HCT116 (cell line): Measurements from ENCODE around the gene MIR17HG. TPM values are rescaled to one million over a fixed set of nuclear protein-coding genes. Genes with fewer than 3 reads are reported as not detected.

Source experiments
- ATAC-seq: fragments of 200-7000 bp; cut with Tn5 transposase; 2 replicates; pipeline ENCODE4 v1.9.1; 2020; ENCODE audit warnings: mild to moderate bottlenecking, moderate library complexity
- BruUV-seq: library from RNA; stranded (reverse); fragments of 400-500 nt; replicated peaks from 2 replicates; lab custom pipeline; 2021; lab: Mats Ljungman, UMichigan
- CTCF ChIA-PET: fragments of 300-600 bp; sonication (Branson Sonifier 250); formaldehyde crosslinking; loops from one replicate; lab custom pipeline; 2021; ENCODE audit warnings: antibody characterized with exemption; lab: Charles Lee
- POLR2A ChIA-PET: fragments of 300-600, 350-600 bp; sonication (Branson Sonifier 250); formaldehyde crosslinking; loops from one replicate; lab custom pipeline; 2021; ENCODE audit warnings: antibody characterized with exemption; lab: Charles Lee
- RAD21 ChIA-PET, 2 experiments: fragments of 300-600 bp; sonication (Branson Sonifier 250); formaldehyde crosslinking; loops; one replicate each; lab custom pipeline; 2023; ENCODE audit warnings: low total read pairs in 2 of 2; ENCODE audit not compliant: uncharacterized antibody in 2 of 2, unreplicated experiment in 2 of 2, low non-redundant PET in 1 of 2; lab: Charles Lee
- DNase-seq: peaks from one replicate; pipeline ENCODE4 v3.0.0-alpha.2; 2010; ENCODE audit warnings: low read depth, low spot score
- H2AFZ ChIP-seq: fragments of 200-600 bp; shearing (Covaris generic), sonication (generic); 2 replicates; pipeline ENCODE4 v1.6.1; 2017; ENCODE audit warnings: low read depth, mixed run types, mixed read lengths, antibody characterized with exemption, low read length; ENCODE audit not compliant: poor library complexity, severe bottlenecking
- H3K27ac ChIP-seq: 2 replicates; pipeline ENCODE4 v1.5.1; 2012; ENCODE audit warnings: low read depth, low read length
- H3K27me3 ChIP-seq: fragments of 200-600 bp; sonication (generic); 2 replicates; pipeline ENCODE4 v1.6.1; 2016; ENCODE audit warnings: mixed run types, low read length, mixed read lengths; ENCODE audit not compliant: insufficient read depth
- H3K36me3 ChIP-seq, 2 experiments: fragments of 200-500 bp in 1 of 2; fragments of 200-600 bp in 1 of 2; sonication (Bioruptor generic) in 1 of 2; sonication (generic) in 1 of 2; 2 replicates each; pipeline versions ENCODE4 v1.5.1 to v1.6.1; 2014 to 2016; ENCODE audit warnings: low read length in 2 of 2, inconsistent platforms in 1 of 2, mixed read lengths in 1 of 2, mixed run types in 1 of 2; ENCODE audit not compliant: insufficient read depth in 2 of 2, control insufficient read depth in 1 of 2
- H3K4me1 ChIP-seq, 2 experiments: fragments of 200-600 bp in 1 of 2; sonication (generic) in 1 of 2; 2 replicates each; pipeline versions ENCODE4 v1.5.1 to v1.6.1; 2012 to 2017; ENCODE audit warnings: low read length in 2 of 2, inconsistent platforms in 1 of 2, mild to moderate bottlenecking in 1 of 2, mixed read lengths in 1 of 2, mixed run types in 1 of 2, moderate library complexity in 1 of 2; ENCODE audit not compliant: insufficient read depth in 2 of 2, control insufficient read depth in 1 of 2
- H3K4me2 ChIP-seq: fragments of 200-600 bp; sonication (generic); 2 replicates; pipeline ENCODE4 v1.6.1; 2017; ENCODE audit warnings: mixed run types, low read length, mixed read lengths
- H3K4me3 ChIP-seq, 2 experiments: fragments of 200-600 bp in 1 of 2; sonication (generic) in 1 of 2; replicated peaks in 1 of 2; 2 replicates each; pipeline ENCODE4 v1.5.1; 2011 to 2016; ENCODE audit warnings: low read length in 2 of 2, control low read depth in 1 of 2, low read depth in 1 of 2, mild to moderate bottlenecking in 1 of 2, mixed read lengths in 1 of 2, mixed run types in 1 of 2
- H3K79me2 ChIP-seq: fragments of 200-600 bp; sonication (generic); 2 replicates; pipeline ENCODE4 v1.6.1; 2017; ENCODE audit warnings: mild to moderate bottlenecking, mixed run types, low read length, moderate library complexity, mixed read lengths; ENCODE audit not compliant: insufficient read depth
- H3K9ac ChIP-seq: fragments of 200-600 bp; sonication (generic); 2 replicates; pipeline ENCODE4 v1.6.1; 2016; ENCODE audit warnings: low read length, mixed read lengths
- H3K9me2 ChIP-seq: fragments of 200-600 bp; sonication (generic), shearing (Covaris generic); 2 replicates; pipeline ENCODE4 v1.6.1; 2017; ENCODE audit warnings: mixed run types, mild to moderate bottlenecking, moderate library complexity; ENCODE audit not compliant: insufficient read depth
- H3K9me3 ChIP-seq, 2 experiments: fragments of 200-500 bp in 1 of 2; fragments of 200-600 bp in 1 of 2; sonication (Bioruptor generic) in 1 of 2; sonication (generic) in 1 of 2; 2 replicates each; pipeline ENCODE4 v1.6.1; 2014 to 2017; ENCODE audit warnings: low read length in 2 of 2, mixed read lengths in 2 of 2, inconsistent platforms in 1 of 2, low read depth in 1 of 2, mild to moderate bottlenecking in 1 of 2, mixed run types in 1 of 2, moderate library complexity in 1 of 2; ENCODE audit not compliant: control insufficient read depth in 1 of 2, insufficient read depth in 1 of 2
- H4K20me1 ChIP-seq: fragments of 200-600 bp; sonication (generic), shearing (Covaris generic); 2 replicates; pipeline ENCODE4 v1.6.1; 2017; ENCODE audit warnings: mixed run types, mild to moderate bottlenecking, moderate library complexity; ENCODE audit not compliant: insufficient read depth
- ATF3 ChIP-seq: IDR thresholded peaks from 2 replicates; pipeline ENCODE4 v1.6.1; 2012
- CBX3 ChIP-seq: IDR thresholded peaks from 2 replicates; pipeline ENCODE4 v1.6.1; 2012; ENCODE audit warnings: low read depth
- CEBPB ChIP-seq: IDR thresholded peaks from 2 replicates; pipeline ENCODE4 v1.6.1; 2012; ENCODE audit warnings: low read depth
- ELF1 ChIP-seq: IDR thresholded peaks from 2 replicates; pipeline ENCODE4 v1.6.1; 2012; ENCODE audit warnings: low read depth, borderline replicate concordance
- EZH2phosphoT487 ChIP-seq: fragments of 200-600 bp; IDR thresholded peaks from 2 replicates; pipeline ENCODE4 v1.6.1; 2018; ENCODE audit warnings: antibody characterized with exemption, borderline replicate concordance
- FOSL1 ChIP-seq: IDR thresholded peaks from 2 replicates; pipeline ENCODE4 v1.6.1; 2012; ENCODE audit warnings: low read depth
- JUND ChIP-seq: IDR thresholded peaks from 2 replicates; pipeline ENCODE4 v1.6.1; 2012
- MAX ChIP-seq: IDR thresholded peaks from 2 replicates; pipeline ENCODE4 v1.6.1; 2012
- RAD21 ChIP-seq: IDR thresholded peaks from 2 replicates; pipeline ENCODE4 v1.6.1; 2012; ENCODE audit warnings: low read depth, mild to moderate bottlenecking
- REST ChIP-seq: IDR thresholded peaks from 2 replicates; pipeline ENCODE4 v1.6.1; 2012; ENCODE audit warnings: low read depth
- SIN3A ChIP-seq: IDR thresholded peaks from 2 replicates; pipeline ENCODE4 v1.6.1; 2012; ENCODE audit warnings: low read depth
- SP1 ChIP-seq: IDR thresholded peaks from 2 replicates; pipeline ENCODE4 v1.6.1; 2012; ENCODE audit warnings: low read depth
- SRF ChIP-seq: IDR thresholded peaks from 2 replicates; pipeline ENCODE4 v1.6.1; 2012; ENCODE audit warnings: low read depth
- ZBTB33 ChIP-seq: IDR thresholded peaks from 2 replicates; pipeline ENCODE4 v1.6.1; 2011; ENCODE audit warnings: mild to moderate bottlenecking, low read length, moderate library complexity; ENCODE audit not compliant: insufficient replicate concordance; ENCODE audit errors: extremely low read depth
- ZFX ChIP-seq: fragments of 450-650 bp; IDR thresholded peaks from 2 replicates; pipeline ENCODE4 v1.6.1; 2017
- ZNF274 ChIP-seq: fragments of 200-500 bp; sonication (Bioruptor generic); IDR thresholded peaks from 2 replicates; pipeline ENCODE4 v1.6.1; 2014; ENCODE audit warnings: mild to moderate bottlenecking, low read depth, low read length, inconsistent platforms
- intact Hi-C: fragments of 100-400 bp; cut with micrococcal nuclease; formaldehyde crosslinking; loops from 2 replicates; pipeline ENCODE4 v1.10.0; 2022
- total RNA-seq: library from RNA; stranded (reverse); gene quantifications from one replicate; pipeline ENCODE4 v1.2.1, GENCODE V29; 2021; ENCODE audit not compliant: unreplicated experiment

The MIR17HG gene
- total RNA-seq, 1 experiment from 2014 or later, result 10.3 TPM

GRCh38 chr13:91372911-91373310 lies 25.4 kb downstream of the MIR17HG start:
- no peak for DNase-seq
- Histone ChIP-seq H3K79me2 (no peaks in the 10 kb centered on the region), H3K27ac (no peak overlapping the region), H2AFZ (no peak overlapping the region), H3K9ac (no peak overlapping the region), H4K20me1 (no peaks in the 10 kb centered on the region), H3K27me3 (peaks cover 3% of the 10 kb centered on the region), H3K4me3 (no peak overlapping the region), H3K9me3 (no peaks in the 10 kb centered on the region)
- ATAC-seq, result no peak
- ChIA-PET CTCF (no interaction called here), POLR2A (no interaction called here)
- no TSS peak for BruUV-seq
- TF ChIP-seq ATF3, result no peak
- no peak for TF ChIP-seq CEBPB
- no peak for TF ChIP-seq ZBTB33
- no peak for TF ChIP-seq MAX
- TF ChIP-seq JUND, result no peak
- TF ChIP-seq REST, result no peak
- TF ChIP-seq ZFX, result no peak
- TF ChIP-seq SP1, result no peak
- no peak for TF ChIP-seq ELF1
- no peak for TF ChIP-seq RAD21
- TF ChIP-seq FOSL1, result no peak
- no peak for TF ChIP-seq CBX3
- TF ChIP-seq SIN3A, result no peak
- no peak for TF ChIP-seq SRF
- TF ChIP-seq ZNF274, result no peak
- no peak for TF ChIP-seq EZH2phosphoT487
- TF ChIP-seq, all 23 proteins: peak for 0
- no peak overlapping the region for H3K4me2 ChIP-seq
- RAD21 ChIA-PET, result no interaction called here
- H3K36me3 ChIP-seq, result no peaks in the 10 kb centered on the region; a peak in 1 of 4 replicates
- intact Hi-C loops, result no loop called here
- H3K4me1 ChIP-seq, result no peaks in the 10 kb centered on the region
- H3K9me2 ChIP-seq, result no peaks in the 10 kb centered on the region
